Osteoblast (primary cell): ENCODE results near the gene LTN1. TPM values are rescaled to one million over a fixed set of nuclear protein-coding genes. Genes with fewer than 3 reads are reported as not detected.

ENCODE experiments used
- DNase-seq: peaks from one replicate; pipeline ENCODE4 v3.0.0; 2011; ENCODE audit warnings: low spot score, mixed read lengths; ENCODE audit not compliant: insufficient read length; ENCODE audit errors: missing footprints
- H2AFZ ChIP-seq: 2 replicates; pipeline ENCODE4 v1.6.0; 2011; ENCODE audit warnings: mild to moderate bottlenecking, low read length
- H3K27ac ChIP-seq: 2 replicates; pipeline ENCODE4 v1.5.1; 2011; ENCODE audit warnings: mild to moderate bottlenecking, low read depth, low read length, moderate library complexity
- H3K27me3 ChIP-seq: 2 replicates; pipeline ENCODE4 v1.6.0; 2012; ENCODE audit warnings: mild to moderate bottlenecking, control low read depth, inconsistent platforms, low read length, moderate library complexity; ENCODE audit not compliant: insufficient read depth
- H3K36me3 ChIP-seq: 2 replicates; pipeline ENCODE4 v1.5.1; 2011; ENCODE audit warnings: mild to moderate bottlenecking, low read length, control low read depth, moderate library complexity; ENCODE audit not compliant: insufficient read depth
- H3K4me1 ChIP-seq: 2 replicates; pipeline ENCODE4 v1.5.1; 2011; ENCODE audit warnings: mild to moderate bottlenecking, low read length, control low read depth, moderate library complexity; ENCODE audit not compliant: insufficient read depth
- H3K4me2 ChIP-seq: 2 replicates; pipeline ENCODE4 v1.6.0; 2011; ENCODE audit warnings: mild to moderate bottlenecking, low read length; ENCODE audit not compliant: insufficient read depth
- H3K4me3 ChIP-seq: fragments of 200-600 bp; sonication (generic); 3 replicates; pipeline ENCODE4 v1.5.1; 2012; ENCODE audit warnings: mild to moderate bottlenecking, low read length, inconsistent platforms; ENCODE audit not compliant: insufficient read depth
- H3K79me2 ChIP-seq: 2 replicates; pipeline ENCODE4 v1.6.0; 2012; ENCODE audit warnings: mild to moderate bottlenecking, low read length, control low read depth, inconsistent platforms; ENCODE audit not compliant: insufficient read depth
- H3K9me3 ChIP-seq: 2 replicates; pipeline ENCODE4 v1.5.1; 2011; ENCODE audit warnings: low read depth, low read length, control low read depth
- H4K20me1 ChIP-seq: 2 replicates; pipeline ENCODE4 v1.6.0; 2012; ENCODE audit warnings: mild to moderate bottlenecking, low read length, control low read depth; ENCODE audit not compliant: insufficient read depth
- total RNA-seq: library from RNA; depleted of rRNA; stranded (reverse); fragments of >200 nt; gene quantifications from 2 replicates; pipeline ENCODE4 v1.2.3, GENCODE V29; 2012
- TF ChIP-seq, protein P1 (sequence below): IDR thresholded peaks from 2 replicates; pipeline ENCODE4 v1.5.1; 2011; ENCODE audit warnings: mild to moderate bottlenecking, low read depth, low read length, moderate library complexity; ENCODE audit errors: extremely low read depth

The LTN1 gene
- total RNA-seq, 1 donor: 27.5 TPM

DNA sequence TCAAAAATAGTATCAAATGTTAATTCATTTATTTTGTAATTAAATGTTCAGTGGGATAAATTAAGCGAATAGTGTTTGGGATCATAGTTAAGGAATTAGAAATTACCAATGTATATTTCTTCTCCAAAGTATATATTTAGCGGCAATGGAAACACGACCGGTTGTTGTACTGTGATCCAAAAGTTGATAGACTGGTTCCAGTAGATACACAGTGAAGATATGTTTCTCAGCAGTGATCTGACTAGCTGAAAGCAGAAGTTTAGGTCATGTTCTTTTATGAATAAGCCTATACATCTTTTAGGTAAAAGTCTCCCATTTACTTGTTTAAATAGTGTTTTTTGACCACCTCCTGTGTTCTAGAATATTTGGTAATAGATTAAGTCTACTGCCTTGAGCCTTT lies 40.6 kb upstream of the LTN1 start:
- Histone ChIP-seq H3K4me3 (no peak overlapping the region), H3K4me1 (no peaks in the 10 kb centered on the region), H3K4me2 (no peak overlapping the region), H3K27me3 (no peaks in the 10 kb centered on the region), H3K9me3 (no peaks in the 10 kb centered on the region), H4K20me1 (no peaks in the 10 kb centered on the region), H2AFZ (no peak overlapping the region), H3K27ac (no peak overlapping the region), H3K36me3 (peaks cover 66% of the 10 kb centered on the region), H3K79me2 (peaks cover 30% of the 10 kb centered on the region)
- TF ChIP-seq, protein P1, sequence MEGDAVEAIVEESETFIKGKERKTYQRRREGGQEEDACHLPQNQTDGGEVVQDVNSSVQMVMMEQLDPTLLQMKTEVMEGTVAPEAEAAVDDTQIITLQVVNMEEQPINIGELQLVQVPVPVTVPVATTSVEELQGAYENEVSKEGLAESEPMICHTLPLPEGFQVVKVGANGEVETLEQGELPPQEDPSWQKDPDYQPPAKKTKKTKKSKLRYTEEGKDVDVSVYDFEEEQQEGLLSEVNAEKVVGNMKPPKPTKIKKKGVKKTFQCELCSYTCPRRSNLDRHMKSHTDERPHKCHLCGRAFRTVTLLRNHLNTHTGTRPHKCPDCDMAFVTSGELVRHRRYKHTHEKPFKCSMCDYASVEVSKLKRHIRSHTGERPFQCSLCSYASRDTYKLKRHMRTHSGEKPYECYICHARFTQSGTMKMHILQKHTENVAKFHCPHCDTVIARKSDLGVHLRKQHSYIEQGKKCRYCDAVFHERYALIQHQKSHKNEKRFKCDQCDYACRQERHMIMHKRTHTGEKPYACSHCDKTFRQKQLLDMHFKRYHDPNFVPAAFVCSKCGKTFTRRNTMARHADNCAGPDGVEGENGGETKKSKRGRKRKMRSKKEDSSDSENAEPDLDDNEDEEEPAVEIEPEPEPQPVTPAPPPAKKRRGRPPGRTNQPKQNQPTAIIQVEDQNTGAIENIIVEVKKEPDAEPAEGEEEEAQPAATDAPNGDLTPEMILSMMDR: no peak
- DNase-seq: peak; percentile 15

DNA sequence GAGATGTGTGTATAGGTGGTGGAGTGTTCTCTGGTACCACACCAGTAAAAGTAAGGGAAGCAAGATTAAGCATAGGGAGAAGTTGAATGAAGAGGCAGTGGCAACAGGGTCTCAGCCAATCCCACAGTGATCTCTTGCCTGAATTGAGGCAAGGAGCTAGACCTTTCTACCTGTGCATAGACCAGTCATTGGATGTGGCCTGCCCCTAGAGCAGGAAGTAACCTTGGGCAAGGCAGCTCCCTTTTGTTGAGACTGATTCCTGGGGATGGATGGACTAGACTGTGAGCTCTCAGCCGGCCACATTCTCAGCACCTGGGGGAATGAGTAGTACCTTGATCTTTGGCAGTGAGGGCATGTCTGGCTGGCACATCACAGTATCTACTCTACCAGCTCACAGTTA lies 38.2 kb upstream of the LTN1 start:
- TF ChIP-seq, protein P1: no peak
- peaks cover 46% of the 10 kb centered on the region for H3K36me3 ChIP-seq
- no peak for DNase-seq
- no peak overlapping the region for H3K4me2 ChIP-seq
- H3K9me3 ChIP-seq: no peaks in the 10 kb centered on the region
- H3K27me3 ChIP-seq: no peaks in the 10 kb centered on the region
- H3K27ac ChIP-seq: no peak overlapping the region
- H3K79me2 ChIP-seq: peaks cover 50% of the 10 kb centered on the region
- H4K20me1 ChIP-seq: no peaks in the 10 kb centered on the region
- H3K4me3 ChIP-seq: no peak overlapping the region
- no peak overlapping the region for H2AFZ ChIP-seq
- H3K4me1 ChIP-seq: peaks cover 1% of the 10 kb centered on the region

DNA sequence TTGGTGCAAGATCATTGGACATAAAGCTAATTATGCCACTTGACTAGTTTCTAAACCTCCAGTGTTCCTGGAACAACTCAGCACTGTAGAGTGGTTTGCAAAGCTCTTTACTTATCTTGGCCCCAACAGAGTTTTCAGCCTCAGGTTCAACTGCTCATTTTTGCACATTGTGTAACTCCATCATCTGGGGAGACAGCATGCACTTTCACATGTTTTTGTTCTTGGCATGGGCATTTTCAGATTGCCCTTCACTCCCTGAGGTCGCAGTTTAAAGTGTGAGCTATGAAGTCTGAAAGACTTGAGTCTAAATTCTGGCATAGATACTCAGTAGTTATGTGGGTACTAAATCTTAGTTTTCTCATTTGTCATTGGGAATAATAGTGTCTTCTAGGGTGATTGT lies 36.8 kb upstream of the LTN1 start:
- Histone ChIP-seq H3K79me2 (peaks cover 59% of the 10 kb centered on the region), H3K4me3 (no peak overlapping the region), H3K27ac (no peak overlapping the region), H3K4me1 (peaks cover 8% of the 10 kb centered on the region), H3K27me3 (no peaks in the 10 kb centered on the region), H3K4me2 (no peak overlapping the region), H3K9me3 (no peaks in the 10 kb centered on the region), H2AFZ (no peak overlapping the region), H3K36me3 (peaks cover 36% of the 10 kb centered on the region), H4K20me1 (no peaks in the 10 kb centered on the region)
- TF ChIP-seq, protein P1: no peak
- DNase-seq: no peak

DNA sequence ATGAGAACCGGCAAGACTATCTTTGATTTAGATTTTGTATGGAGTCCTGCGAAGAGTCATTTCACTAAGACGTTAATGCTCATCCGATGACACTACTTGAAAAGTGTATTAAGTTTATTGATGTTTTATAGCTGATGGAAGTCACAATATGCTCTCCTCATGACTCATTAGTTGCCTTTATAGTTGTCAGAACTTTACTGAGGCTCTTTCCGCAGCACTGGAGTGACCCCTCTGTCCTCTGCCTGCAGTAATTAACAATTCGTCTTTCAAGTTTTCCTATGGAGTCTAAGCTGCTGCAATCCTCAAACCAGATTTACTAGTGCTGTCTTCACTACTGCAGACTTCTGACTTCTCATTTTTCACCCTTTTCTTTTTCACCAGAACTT lies 32.6 kb upstream of the LTN1 start:
- H3K27me3 ChIP-seq: no peaks in the 10 kb centered on the region
- no peaks in the 10 kb centered on the region for H4K20me1 ChIP-seq
- peak overlapping the region; percentile 97 for H3K4me2 ChIP-seq
- H3K27ac ChIP-seq: peak overlapping the region; percentile 99
- H2AFZ ChIP-seq: peak overlapping the region; percentile 94
- no peaks in the 10 kb centered on the region for H3K9me3 ChIP-seq
- TF ChIP-seq, protein P1: no peak
- DNase-seq: peak; percentile 30
- H3K36me3 ChIP-seq: peaks cover 10% of the 10 kb centered on the region
- H3K4me1 ChIP-seq: peaks cover 8% of the 10 kb centered on the region
- H3K79me2 ChIP-seq: peaks cover 44% of the 10 kb centered on the region
- H3K4me3 ChIP-seq: peak overlapping the region; percentile 81
